A549 (cell line): Measurements from ENCODE around the gene MYO19. TPM values are rescaled to one million over a fixed set of nuclear protein-coding genes. Genes with fewer than 3 reads are reported as not detected.
A peak's percentile ranks its signal among the peaks of the same experiment; 100 is the strongest.

Source experiments
- ATAC-seq, 2 experiments: fragments of 200-7000 bp in 1 of 2; fragments of >200 bp in 1 of 2; cut with Nextera tagmentation in 1 of 2; cut with Tn5 transposase in 1 of 2; 3 replicates each; pipeline versions ENCODE4 v1.8.0 to v1.9.1; 2018 to 2020; ENCODE audit warnings: mild to moderate bottlenecking in 1 of 2, moderate library complexity in 1 of 2
- CTCF ChIA-PET: fragments of 300-600 bp; sonication (Branson Sonifier 250); formaldehyde crosslinking; extraction: SDS; loops from one replicate; lab custom pipeline; 2021; ENCODE audit warnings: antibody characterized with exemption, inconsistent platforms; lab: Yijun Ruan, JAX
- POLR2A ChIA-PET: fragments of 350-600 bp; formaldehyde crosslinking; extraction: SDS; loops from one replicate; lab custom pipeline; 2021; ENCODE audit warnings: antibody characterized with exemption, inconsistent platforms; lab: Yijun Ruan, JAX
- DNase-seq, 2 experiments: peaks; one replicate each; pipeline versions ENCODE4 v3.0.0 to v3.0.0-alpha.2; 2011 to 2016; ENCODE audit warnings: low read depth in 1 of 2, low spot score in 1 of 2
- FAIRE-seq: peaks from 2 replicates; lab custom pipeline; 2011; peaks lifted over from hg19 to GRCh38; lab: Jason Lieb, UNC
- H3K27ac ChIP-seq, 2 experiments: fragments of >200 bp; sonication (Bioruptor Twin); formaldehyde crosslinking; 3 replicates each; pipeline ENCODE4 v1.5.1; 2016 to 2017
- H3K4me1 ChIP-seq: fragments of >200 bp; sonication (Bioruptor Twin); formaldehyde crosslinking; 3 replicates; pipeline ENCODE4 v1.6.1; 2016
- H3K4me2 ChIP-seq: fragments of >200 bp; sonication (Bioruptor Twin); formaldehyde crosslinking; 3 replicates; pipeline ENCODE4 v1.6.1; 2016
- H3K4me3 ChIP-seq: fragments of >200 bp; sonication (Bioruptor Twin); formaldehyde crosslinking; 3 replicates; pipeline ENCODE4 v1.5.1; 2016
- H3K9me3 ChIP-seq: fragments of >200 bp; sonication (Bioruptor Twin); formaldehyde crosslinking; 3 replicates; pipeline ENCODE4 v1.6.1; 2016
- CBX8 ChIP-seq: fragments of 200-600 bp; sonication (generic); IDR thresholded peaks from 2 replicates; pipeline ENCODE4 v1.6.1; 2016
- CEBPB ChIP-seq, 2 experiments: fragments of >200 bp in 1 of 2; sonication (Bioruptor Twin) in 1 of 2; formaldehyde crosslinking in 1 of 2; IDR thresholded peaks; 2 replicates each; pipeline ENCODE4 v1.6.1; 2012 to 2016
- CHD4 ChIP-seq: fragments of 200-600 bp; sonication (generic); IDR thresholded peaks from 2 replicates; pipeline ENCODE4 v1.6.1; 2016; ENCODE audit warnings: antibody characterized with exemption, mild to moderate bottlenecking, borderline replicate concordance
- CTCF ChIP-seq: fragments of >200 bp; sonication (Bioruptor Twin); formaldehyde crosslinking; IDR thresholded peaks from 3 replicates; pipeline ENCODE4 v1.5.1; 2016
- ESRRA ChIP-seq: fragments of 150-350 bp; IDR thresholded peaks from 2 replicates; pipeline ENCODE4 v1.6.1; 2014; ENCODE audit warnings: mild to moderate bottlenecking, low read length, borderline replicate concordance
- GATA3 ChIP-seq: IDR thresholded peaks from 2 replicates; pipeline ENCODE4 v1.6.1; 2012; ENCODE audit warnings: borderline replicate concordance
- HES2 ChIP-seq: fragments of >200 bp; sonication (Bioruptor Twin); formaldehyde crosslinking; IDR thresholded peaks from 2 replicates; pipeline ENCODE4 v1.6.1; 2016
- HEYL ChIP-seq: fragments of 250-450 bp; sonication (Bioruptor Pico); IDR thresholded peaks from 2 replicates; pipeline ENCODE4 v1.8.0; 2021; ENCODE audit warnings: mild to moderate bottlenecking, moderate library complexity
- HMGXB4 ChIP-seq: fragments of 250-450 bp; sonication (Bioruptor Pico); IDR thresholded peaks from 2 replicates; pipeline ENCODE4 v1.5.0; 2021; ENCODE audit warnings: mild to moderate bottlenecking, moderate library complexity, borderline replicate concordance
- HOXB13 ChIP-seq: fragments of 250-450 bp; sonication (Bioruptor Pico); IDR thresholded peaks from 2 replicates; pipeline ENCODE4 v1.5.0; 2020; ENCODE audit warnings: low read depth, mild to moderate bottlenecking, moderate library complexity
- HOXB5 ChIP-seq: fragments of 250-450 bp; sonication (Bioruptor Pico); IDR thresholded peaks from 2 replicates; pipeline ENCODE4 v1.5.0; 2020; ENCODE audit warnings: mild to moderate bottlenecking, moderate library complexity
- KDM5A ChIP-seq: fragments of 200-600 bp; sonication (generic); IDR thresholded peaks from 2 replicates; pipeline ENCODE4 v1.6.1; 2016; ENCODE audit warnings: antibody characterized with exemption, mild to moderate bottlenecking
- MAZ ChIP-seq: fragments of 150-350 bp; IDR thresholded peaks from 2 replicates; pipeline ENCODE4 v1.6.1; 2014; ENCODE audit warnings: antibody characterized with exemption, low read depth, low read length, borderline replicate concordance
- MYC ChIP-seq: IDR thresholded peaks from 2 replicates; pipeline ENCODE4 v1.6.1; 2012; ENCODE audit warnings: mild to moderate bottlenecking, inconsistent platforms, low read length, improper control_type of control experiment, borderline replicate concordance
- NFE2L2 ChIP-seq: fragments of 150-350 bp; conservative IDR thresholded peaks from 2 replicates; pipeline ENCODE4 v1.6.1; 2014; ENCODE audit warnings: low read length
- NPAS2 ChIP-seq: fragments of 250-450 bp; sonication (Bioruptor Pico); IDR thresholded peaks from 2 replicates; pipeline ENCODE4 v1.8.0; 2022; ENCODE audit warnings: mild to moderate bottlenecking, moderate library complexity, borderline replicate concordance
- NR3C1 ChIP-seq: fragments of >200 bp; sonication (Bioruptor Twin); formaldehyde crosslinking; IDR thresholded peaks from 3 replicates; pipeline ENCODE4 v1.6.1; 2017
- PHF8 ChIP-seq: fragments of 200-600 bp; sonication (generic); IDR thresholded peaks from 2 replicates; pipeline ENCODE4 v1.6.1; 2016; ENCODE audit warnings: low read depth, mild to moderate bottlenecking, antibody characterized with exemption, moderate library complexity, borderline replicate concordance
- RAD21 ChIP-seq, 2 experiments: fragments of >200 bp in 1 of 2; sonication (Bioruptor Twin) in 1 of 2; formaldehyde crosslinking in 1 of 2; IDR thresholded peaks in 1 of 2; conservative IDR thresholded peaks in 1 of 2; 2 replicates in 1 of 2; 3 replicates in 1 of 2; pipeline ENCODE4 v1.6.1; 2012 to 2018; ENCODE audit warnings: inconsistent platforms in 1 of 2
- RCOR1 ChIP-seq: fragments of 150-350 bp; IDR thresholded peaks from 2 replicates; pipeline ENCODE4 v1.6.1; 2014; ENCODE audit warnings: antibody characterized with exemption, low read length, low read depth
- REST ChIP-seq: fragments of 200-600 bp; sonication (generic); IDR thresholded peaks from 2 replicates; pipeline ENCODE4 v1.6.1; 2016; ENCODE audit warnings: antibody characterized with exemption, mild to moderate bottlenecking, moderate library complexity
- RFX5 ChIP-seq: fragments of 450-650 bp; IDR thresholded peaks from 2 replicates; pipeline ENCODE4 v1.7.1; 2014; ENCODE audit warnings: antibody characterized with exemption, mild to moderate bottlenecking, moderate library complexity
- SMC3 ChIP-seq: fragments of >200 bp; sonication (Bioruptor Twin); formaldehyde crosslinking; IDR thresholded peaks from 3 replicates; pipeline ENCODE4 v1.6.1; 2018; ENCODE audit warnings: inconsistent platforms
- TFCP2L1 ChIP-seq: fragments of 250-450 bp; sonication (Bioruptor Pico); IDR thresholded peaks from 2 replicates; pipeline ENCODE4 v1.5.0; 2021; ENCODE audit warnings: mild to moderate bottlenecking
- ZC3H11A ChIP-seq: fragments of 450-650 bp; IDR thresholded peaks from 2 replicates; pipeline ENCODE4 v1.6.1; 2014; ENCODE audit warnings: antibody characterized with exemption, mild to moderate bottlenecking
- ZNF302 ChIP-seq: fragments of 250-450 bp; sonication (Bioruptor Pico); IDR thresholded peaks from 2 replicates; pipeline ENCODE4 v1.9.0; 2021; ENCODE audit warnings: inconsistent platforms, mild to moderate bottlenecking, moderate library complexity
- ZSCAN20 ChIP-seq: fragments of 250-450 bp; sonication (Bioruptor Pico); IDR thresholded peaks from 2 replicates; pipeline ENCODE4 v1.8.0; 2022; ENCODE audit warnings: mild to moderate bottlenecking, moderate library complexity
- WGBS: methylation state at CpG from one replicate; pipeline ENCODE4 v1.1.6; 2017; ENCODE audit errors: missing lambda C conversion rate; 5-methylcytosine and 5-hydroxymethylcytosine counted together
- polyA plus RNA-seq, 4 experiments: library from polyadenylated mRNA; depleted of rRNA in 3 of 4; stranded (reverse); fragments of >200 nt; fragmentation: RNase III in 1 of 4; extraction: RNeasy Plus Mini Kit Qiagen cat#74134 plus additional on column Dnase treatment in 1 of 4; gene quantifications; 2 replicates in 3 of 4; 3 replicates in 1 of 4; pipeline ENCODE4 v1.2.3, GENCODE V29; 2011 to 2017

The MYO19 gene
- polyA plus RNA-seq, 2 of the 4 experiments (the other 2 are of a cell fraction): 91.7 to 99.0 TPM

GRCh38 chr17:36525888-36526287 lies 8.8 kb downstream of the MYO19 start:
- 96% methylated on average over 6 of the region's 6 CpGs for WGBS
- FAIRE-seq: no peak
- ChIA-PET CTCF (interaction anchor here (1.0 to 2.5 kb wide), 3 partner anchors 18 to 377 kb away, joined by 3 to 6 read pairs (median 3); no protein-coding TSS in a partner anchor), POLR2A (no interaction called here)
- no peaks in the 10 kb centered on the region for H3K9me3 ChIP-seq
- no peak overlapping the region for H3K4me3 ChIP-seq
- H3K4me1 ChIP-seq: peaks cover 9% of the 10 kb centered on the region; the same call in 1 of the 3 replicates
- no peak for ATAC-seq
- no peak overlapping the region for H3K4me2 ChIP-seq
- TF ChIP-seq ZSCAN20: no peak
- no peak for TF ChIP-seq GATA3
- TF ChIP-seq ZNF302 (CRISPR knock-in tag): no peak
- TF ChIP-seq HEYL: no peak
- TF ChIP-seq CTCF: no peak
- TF ChIP-seq NR3C1: no peak
- no peak overlapping the region for H3K27ac ChIP-seq
- no peak for DNase-seq

GRCh38 chr17:36525113-36525512 lies 9.6 kb downstream of the MYO19 start:
- Histone ChIP-seq H3K4me2 (no peak overlapping the region), H3K9me3 (no peaks in the 10 kb centered on the region), H3K27ac (no peak overlapping the region), H3K4me3 (no peak overlapping the region), H3K4me1 (peaks cover 9% of the 10 kb centered on the region; the same call in 1 of the 3 replicates)
- ATAC-seq (peak in 1 of 2 experiments; percentile 10; a peak in 1 of 6 replicates), DNase-seq (no peak)
- POLR2A ChIA-PET: interaction anchor here (0.6 to 1.1 kb wide), 2 partner anchors 9 to 23 kb away, joined by 3 read pairs; partner anchors contain the start of genes MYO19 and PIGW
- 97% methylated on average over 2 of the region's 2 CpGs for WGBS
- no peak for TF ChIP-seq GATA3
- no peak for TF ChIP-seq MAZ
- no peak for TF ChIP-seq CEBPB (IDR thresholded peaks at IDR 0.05)
- no peak for TF ChIP-seq RAD21 (conservative IDR thresholded peaks at IDR 0.05 in 1 of 2, IDR thresholded peaks at IDR 0.05 in 1 of 2)
- no peak for TF ChIP-seq TFCP2L1 (CRISPR knock-in tag)
- no peak for TF ChIP-seq MYC
- TF ChIP-seq PHF8: no peak
- no peak for TF ChIP-seq KDM5A
- no peak for TF ChIP-seq ZC3H11A
- TF ChIP-seq HES2: no peak
- no peak for TF ChIP-seq NPAS2 (CRISPR knock-in tag)
- TF ChIP-seq HOXB13: no peak
- no peak for TF ChIP-seq NFE2L2
- no peak for TF ChIP-seq CHD4
- no peak for TF ChIP-seq SMC3
- TF ChIP-seq, all 56 proteins: peak for 0
- FAIRE-seq: no peak
- CTCF ChIA-PET: interaction anchor here (1.3 to 2.5 kb wide), 3 partner anchors 9 to 42 kb away, joined by 5 to 16 read pairs (median 6); partner anchors contain the start of genes MYO19 and PIGW

- peaks cover 6% of the 10 kb centered on the region; the same call in 1 of the 3 replicates for H3K4me1 ChIP-seq
- H3K9me3 ChIP-seq: no peaks in the 10 kb centered on the region
- FAIRE-seq (no peak), DNase-seq (no peak), ATAC-seq (peak; percentile 15 to 41; a peak in 3 of 6 replicates)
- H3K4me3 ChIP-seq: no peak overlapping the region
- ChIA-PET CTCF (interaction anchor here (0.7 to 2.5 kb wide), 4 partner anchors 8 to 555 kb away, joined by 3 to 16 read pairs (median 6); partner anchors contain the start of genes MYO19 and PIGW), POLR2A (interaction anchor here (0.6 to 1.1 kb wide), 3 partner anchors 10 to 23 kb away, joined by 3 read pairs; partner anchors contain the start of genes MYO19 and PIGW)
- H3K27ac ChIP-seq: no peak overlapping the region
- no peak overlapping the region for H3K4me2 ChIP-seq
- WGBS: 95% methylated on average over 4 of the region's 4 CpGs
- no peak for TF ChIP-seq GATA3
- TF ChIP-seq HOXB5 (CRISPR knock-in tag): no peak
- TF ChIP-seq REST: no peak
- no peak for TF ChIP-seq RCOR1
- TF ChIP-seq RFX5: no peak
- TF ChIP-seq CBX8: no peak
- TF ChIP-seq HMGXB4 (CRISPR knock-in tag): no peak
- no peak for TF ChIP-seq ESRRA
- TF ChIP-seq MAZ: no peak
Observed at GRCh38 chr17:36524428-36524876, 10.2 kb downstream of the MYO19 start.
